Endothelial cell of umbilical vein (primary cell): ENCODE data around the gene PPIL6.

Source experiments
- CTCF ChIP-seq, 2 donors: IDR thresholded peaks; 1 replicate in 1 of 2; 2 replicates in 1 of 2; pipeline ENCODE4 v1.5.1; 2011; ENCODE audit warnings: low read length in 2 of 2, mild to moderate bottlenecking in 2 of 2, moderate library complexity in 2 of 2, control low read depth in 1 of 2, inconsistent platforms in 1 of 2, low read depth in 1 of 2; ENCODE audit not compliant: insufficient read depth in 1 of 2; ENCODE audit errors: extremely low read depth in 1 of 2
- EZH2 ChIP-seq: IDR thresholded peaks from 2 replicates; pipeline ENCODE4 v1.6.1; 2012; ENCODE audit warnings: borderline replicate concordance, low read depth, mild to moderate bottlenecking, moderate library complexity, low read length, inconsistent platforms; ENCODE audit not compliant: severe bottlenecking
- FOS ChIP-seq: IDR thresholded peaks from 2 replicates; pipeline ENCODE4 v1.6.1; 2011; ENCODE audit warnings: mild to moderate bottlenecking, low read length, moderate library complexity, borderline replicate concordance; ENCODE audit not compliant: insufficient read depth
- GATA2 ChIP-seq: IDR thresholded peaks from 2 replicates; pipeline ENCODE4 v1.7.0; 2011; ENCODE audit warnings: low read depth, mild to moderate bottlenecking, moderate library complexity, mixed read lengths, low read length; ENCODE audit not compliant: insufficient read length, insufficient read depth
- JUN ChIP-seq: IDR thresholded peaks from 2 replicates; pipeline ENCODE4 v1.6.1; 2011; ENCODE audit warnings: borderline replicate concordance, low read depth; ENCODE audit not compliant: insufficient read length, insufficient read depth
- MAX ChIP-seq: IDR thresholded peaks from 2 replicates; pipeline ENCODE4 v1.6.1; 2011; ENCODE audit not compliant: insufficient read depth, insufficient read length
- MYC ChIP-seq: IDR thresholded peaks from one replicate; pipeline ENCODE4 v1.6.1; 2011; ENCODE audit warnings: mild to moderate bottlenecking, low read depth, low read length
- POLR2A ChIP-seq: IDR thresholded peaks from 2 replicates; pipeline ENCODE4 v1.6.1; 2012; ENCODE audit warnings: low read depth, mild to moderate bottlenecking, control low read depth, low read length
- POLR2AphosphoS5 ChIP-seq: IDR thresholded peaks from 2 replicates; pipeline ENCODE4 v1.6.1; 2012; ENCODE audit warnings: low read depth, mild to moderate bottlenecking, control low read depth, low read length, moderate library complexity; ENCODE audit not compliant: insufficient read depth

GRCh38 chr6:109449064-109449794 lies 8.8 kb upstream of the PPIL6 start:
- TF ChIP-seq CTCF (IDR thresholded peaks at IDR 0.05; ENCODE audit: extremely low read depth in 1 of 2, insufficient read depth in 1 of 2, low read depth in 1 of 2, low read length in 2 of 2) (no peak), POLR2A (no peak), POLR2AphosphoS5 (no peak), EZH2 (no peak), MAX (no peak), MYC (no peak), FOS (no peak), GATA2 (no peak), JUN (no peak)
